Stimulated activated CD8-positive, alpha-beta memory T cell treated with anti-CD3 and anti-CD28 coated beads, Interleukin-15, amount 100 ng/mL, for 1 hour (primary cell): ENCODE data around the gene GPR160.

Source experiments
- DNase-seq: peaks from one replicate; pipeline ENCODE4 v3.0.0-alpha.2; 2020; ENCODE audit warnings: low read depth

Gene GPR160

GRCh38 chr3:170064108-170064507, 26.3 kb downstream of the GPR160 start:
- no peak for DNase-seq

DNA sequence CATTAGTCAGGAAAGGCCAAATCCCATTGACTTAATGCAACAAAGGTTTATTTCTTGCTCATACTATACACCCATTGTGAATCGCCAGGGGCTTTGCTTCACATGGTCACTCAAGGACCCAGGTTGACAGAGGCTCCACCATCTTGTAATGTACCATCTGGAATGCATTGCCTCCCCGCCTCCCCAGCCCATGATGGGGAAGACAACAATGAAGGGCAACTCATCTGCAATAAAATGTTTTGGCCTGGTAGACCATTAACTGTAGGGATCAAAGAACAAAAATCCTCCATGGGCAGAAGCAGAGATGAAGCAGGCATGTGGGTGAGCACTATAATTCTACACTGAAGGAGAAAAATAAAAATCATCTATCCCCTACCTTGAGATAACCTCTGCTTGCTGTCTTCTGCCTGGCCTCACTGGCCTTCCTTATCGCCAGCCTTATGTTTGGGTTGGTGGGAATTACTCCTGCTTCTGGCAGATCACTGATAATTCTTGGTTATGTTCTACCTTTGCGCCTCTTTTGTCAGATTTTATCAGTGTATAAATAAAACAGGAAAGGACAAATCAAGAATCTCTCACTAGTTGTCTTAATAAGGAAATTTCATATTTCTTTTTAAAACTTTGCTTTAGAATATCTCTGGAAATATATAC, 37.8 kb downstream of the GPR160 start:
- DNase-seq, result no peak

DNA sequence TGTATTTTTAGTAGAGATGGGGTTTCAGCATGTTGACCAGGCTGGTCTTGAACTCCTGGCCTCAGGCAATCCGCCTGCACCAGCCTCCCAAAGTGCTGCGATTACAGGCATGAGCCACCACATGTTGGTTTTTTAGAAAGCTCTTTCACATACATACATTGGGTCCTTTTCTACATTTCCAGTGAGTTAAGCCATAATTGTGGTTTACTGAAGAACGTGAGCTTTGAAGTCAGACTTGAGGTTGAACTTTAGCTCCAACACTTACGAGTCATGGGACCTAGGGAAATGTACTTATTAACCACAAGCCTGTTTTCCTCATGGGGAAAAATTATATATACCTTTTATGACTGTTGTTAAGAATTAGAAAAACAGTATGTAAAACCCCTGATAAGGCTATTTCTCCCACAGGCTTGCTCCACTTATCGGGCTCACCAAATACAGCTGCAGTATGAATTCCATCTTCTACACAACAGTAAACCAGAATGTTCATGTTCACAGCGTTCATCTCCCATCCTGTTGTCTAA, 39.0 kb downstream of the GPR160 start:
- DNase-seq, result no peak

GRCh38 chr3:170077361-170077760, 39.6 kb downstream of the GPR160 start:
- DNase-seq, result no peak

DNA sequence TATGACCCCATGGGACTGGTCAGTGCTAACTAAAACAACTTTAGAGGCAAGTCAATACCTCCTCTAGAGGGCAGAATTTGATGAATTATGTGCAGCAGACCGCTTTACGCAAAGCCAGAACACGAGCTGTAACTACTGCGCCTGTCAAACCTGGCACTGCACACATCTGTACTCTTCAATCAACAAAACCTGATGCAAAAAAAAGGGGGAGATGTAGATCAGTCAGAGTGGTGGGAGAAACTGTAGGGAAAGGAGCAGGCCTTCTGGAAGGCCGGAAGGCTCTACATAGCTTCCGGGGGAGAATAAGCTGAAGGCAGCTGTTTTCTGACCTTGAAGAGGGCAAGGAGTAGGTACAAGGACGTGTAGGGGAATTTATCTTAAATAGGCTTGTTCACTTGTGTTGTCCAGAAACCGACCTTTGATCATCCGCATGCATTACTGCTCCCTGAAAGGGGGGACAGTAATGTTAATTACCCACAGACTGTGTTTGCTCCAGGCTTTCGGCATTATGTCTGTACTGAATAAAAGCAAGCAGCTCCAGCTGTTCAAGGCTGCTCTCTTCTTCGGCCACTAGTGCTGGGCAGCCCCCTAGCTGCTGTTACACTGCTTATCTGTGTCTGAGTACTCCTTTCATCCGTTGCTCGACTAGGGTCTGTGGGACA, 41.0 kb downstream of the GPR160 start:
- DNase-seq, result no peak

DNA sequence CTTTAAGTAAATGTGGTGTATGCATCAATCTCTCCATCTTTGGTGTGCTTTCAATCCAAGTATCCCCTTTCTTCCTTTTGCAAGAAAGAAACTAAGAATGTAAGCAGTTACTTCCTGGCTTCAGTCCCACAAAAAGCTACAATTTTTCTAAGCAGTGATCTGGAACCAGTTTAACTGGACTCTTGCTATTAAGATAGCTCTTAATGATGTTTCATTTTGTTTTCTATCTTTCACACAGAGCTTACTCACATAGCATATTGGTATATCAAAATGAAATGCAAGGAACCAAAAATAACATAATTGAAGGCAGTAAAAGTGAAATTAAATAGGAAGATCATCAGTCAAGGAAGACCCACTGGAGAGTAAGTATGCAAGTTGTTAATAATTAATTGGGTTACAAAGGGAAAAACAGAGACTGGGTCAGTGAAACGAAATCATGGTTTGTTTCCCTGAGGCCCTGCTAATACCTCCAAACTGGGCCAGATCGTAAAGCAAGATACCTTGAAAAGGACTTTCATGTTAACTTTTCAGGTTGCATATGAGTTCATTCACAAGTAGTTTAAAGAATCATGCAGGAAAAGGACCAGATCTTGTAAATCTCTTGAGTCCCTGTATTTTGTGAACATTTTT, 41.9 kb downstream of the GPR160 start:
- DNase-seq, result no peak

GRCh38 chr3:170080605-170081004, 42.8 kb downstream of the GPR160 start:
- DNase-seq, result no peak

- DNase-seq, result no peak
These were observed 43.4 kb downstream of the GPR160 start for GRCh38 chr3:170081079-170081741.

DNA sequence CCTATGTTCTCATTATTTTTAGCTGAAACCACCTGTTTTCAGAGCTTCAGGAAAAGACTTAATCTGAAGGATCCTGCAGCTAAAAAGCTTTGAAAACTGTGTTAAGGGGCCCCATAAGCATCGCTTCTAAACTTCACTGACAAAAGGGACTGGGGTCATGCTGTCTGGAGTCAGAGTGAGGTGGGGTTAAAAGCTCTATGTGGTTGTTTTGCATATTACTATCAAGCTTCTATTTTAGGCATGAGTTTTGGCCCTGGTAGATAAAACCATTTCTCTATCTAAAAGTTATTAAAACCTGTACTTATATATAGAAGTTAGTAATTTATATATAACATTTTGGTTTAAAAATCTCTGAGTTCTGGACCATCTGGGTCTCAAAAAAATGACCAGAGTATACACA, 45.5 kb downstream of the GPR160 start:
- DNase-seq, result no peak

- no peak for DNase-seq
These were observed 47.6 kb downstream of the GPR160 start for GRCh38 chr3:170085396-170085795.

GRCh38 chr3:170089862-170090600, 52.2 kb downstream of the GPR160 start:
- DNase-seq, result no peak

- no peak for DNase-seq
These were observed 52.8 kb downstream of the GPR160 start for GRCh38 chr3:170090601-170090981.

GRCh38 chr3:170092907-170093306, 55.1 kb downstream of the GPR160 start:
- DNase-seq, result no peak

DNA sequence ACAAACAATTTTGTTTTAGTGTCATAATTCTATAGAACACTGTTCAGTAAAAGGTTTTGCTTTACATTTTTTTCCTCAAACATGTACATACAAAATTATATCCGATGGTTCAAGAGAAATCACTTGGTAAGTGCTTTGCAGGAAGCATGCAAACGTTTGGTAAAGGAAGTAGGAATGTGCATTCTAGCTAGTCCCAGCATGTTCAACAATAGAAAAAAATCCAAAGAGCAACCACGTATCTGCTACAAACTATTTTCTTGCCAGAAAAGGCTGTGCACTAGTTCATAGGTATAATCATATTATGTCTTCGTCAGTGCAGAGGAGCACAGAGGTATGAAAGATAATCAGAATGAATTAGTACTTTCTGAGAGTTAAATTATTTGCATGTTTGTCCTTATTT, 58.0 kb downstream of the GPR160 start:
- DNase-seq, result no peak

- no peak for DNase-seq
These were observed 58.5 kb downstream of the GPR160 start for GRCh38 chr3:170096342-170096741.

DNA sequence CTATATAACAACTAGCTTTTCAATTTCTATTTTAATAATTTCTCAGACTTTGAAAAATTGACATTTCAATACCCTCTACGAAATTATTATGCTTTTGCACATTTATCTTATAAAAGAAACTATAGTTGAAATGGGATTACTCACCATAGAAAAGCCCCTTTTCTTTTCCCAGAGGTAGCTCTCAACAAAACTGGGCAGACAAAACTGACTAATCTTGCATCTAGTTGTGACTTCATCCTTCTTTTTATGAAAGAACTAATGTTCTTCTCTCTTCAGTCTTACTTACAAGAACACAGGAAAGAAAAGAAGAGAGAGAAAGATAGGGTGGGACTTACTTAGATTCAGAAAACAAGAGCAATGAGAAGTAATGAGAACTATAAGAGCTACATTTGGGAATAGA, 61.0 kb downstream of the GPR160 start:
- no peak for DNase-seq

GRCh38 chr3:170100944-170101343, 63.1 kb downstream of the GPR160 start:
- no peak for DNase-seq

DNA sequence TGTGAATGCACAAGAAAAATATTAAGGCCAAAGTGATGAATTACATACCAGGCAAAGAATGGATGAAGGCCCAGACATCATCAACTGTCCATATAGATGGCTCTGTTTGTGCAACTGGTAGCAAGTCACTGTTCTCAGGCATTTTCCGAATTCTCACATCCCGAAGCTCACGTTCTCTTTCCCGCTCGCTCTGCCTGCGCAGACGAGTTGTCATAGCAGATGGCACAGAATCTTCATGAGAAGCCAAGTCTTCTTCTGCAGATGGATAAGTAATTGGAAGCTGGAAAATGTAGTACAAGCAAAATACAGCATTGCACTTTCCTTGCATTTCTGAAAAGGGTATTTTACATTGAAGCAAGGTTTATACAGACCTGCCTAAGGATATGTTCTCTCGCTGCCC, 64.6 kb downstream of the GPR160 start:
- no peak for DNase-seq

GRCh38 chr3:170107941-170108340, 70.1 kb downstream of the GPR160 start:
- DNase-seq, result no peak

DNA sequence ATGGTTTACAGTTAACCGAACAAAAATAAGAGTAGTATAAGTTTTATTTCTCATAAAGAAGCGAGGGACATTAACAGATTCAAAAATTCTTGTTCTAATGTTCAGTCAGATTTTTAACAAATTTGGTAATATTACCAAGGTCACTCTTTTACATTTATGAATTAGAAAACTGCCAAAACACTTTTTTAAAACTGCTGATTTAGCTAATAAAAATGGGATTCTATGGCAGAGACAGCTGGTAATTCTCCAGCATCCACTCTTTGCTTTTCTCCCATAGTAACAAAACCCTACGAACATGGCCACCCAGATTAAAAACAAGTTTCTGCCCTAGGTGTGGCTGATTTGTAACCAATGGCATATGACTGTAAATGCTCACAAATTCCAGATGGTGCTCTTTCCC, 71.2 kb downstream of the GPR160 start:
- no peak for DNase-seq

- DNase-seq, result no peak
These were observed 71.9 kb downstream of the GPR160 start for GRCh38 chr3:170109579-170110293.
